Mononuclear cell (primary cell): ENCODE data around the gene PAQR7. TPM values are rescaled to one million over a fixed set of nuclear protein-coding genes. Genes with fewer than 3 reads are reported as not detected.

Source experiments
- H3K27me3 ChIP-seq: 2 replicates; pipeline ENCODE4 v1.6.0; 2011; ENCODE audit warnings: low read length, control low read depth; ENCODE audit not compliant: insufficient read depth
- H3K4me1 ChIP-seq: 2 replicates; pipeline ENCODE4 v1.5.1; 2011; ENCODE audit warnings: mild to moderate bottlenecking, low read length, control low read depth; ENCODE audit not compliant: insufficient read depth
- H3K4me3 ChIP-seq: 2 replicates; pipeline ENCODE4 v1.5.1; 2011; ENCODE audit warnings: mild to moderate bottlenecking, low read length, moderate library complexity
- H3K9me3 ChIP-seq: 2 replicates; pipeline ENCODE4 v1.5.1; 2011; ENCODE audit warnings: low read depth, mild to moderate bottlenecking, control low read depth, low read length
- total RNA-seq: library from RNA; depleted of rRNA; stranded (reverse); fragments of >200 nt; gene quantifications from one replicate; pipeline ENCODE4 v1.2.3, GENCODE V29; 2012

The PAQR7 gene
- total RNA-seq, 1 donor: 3.5 TPM

DNA sequence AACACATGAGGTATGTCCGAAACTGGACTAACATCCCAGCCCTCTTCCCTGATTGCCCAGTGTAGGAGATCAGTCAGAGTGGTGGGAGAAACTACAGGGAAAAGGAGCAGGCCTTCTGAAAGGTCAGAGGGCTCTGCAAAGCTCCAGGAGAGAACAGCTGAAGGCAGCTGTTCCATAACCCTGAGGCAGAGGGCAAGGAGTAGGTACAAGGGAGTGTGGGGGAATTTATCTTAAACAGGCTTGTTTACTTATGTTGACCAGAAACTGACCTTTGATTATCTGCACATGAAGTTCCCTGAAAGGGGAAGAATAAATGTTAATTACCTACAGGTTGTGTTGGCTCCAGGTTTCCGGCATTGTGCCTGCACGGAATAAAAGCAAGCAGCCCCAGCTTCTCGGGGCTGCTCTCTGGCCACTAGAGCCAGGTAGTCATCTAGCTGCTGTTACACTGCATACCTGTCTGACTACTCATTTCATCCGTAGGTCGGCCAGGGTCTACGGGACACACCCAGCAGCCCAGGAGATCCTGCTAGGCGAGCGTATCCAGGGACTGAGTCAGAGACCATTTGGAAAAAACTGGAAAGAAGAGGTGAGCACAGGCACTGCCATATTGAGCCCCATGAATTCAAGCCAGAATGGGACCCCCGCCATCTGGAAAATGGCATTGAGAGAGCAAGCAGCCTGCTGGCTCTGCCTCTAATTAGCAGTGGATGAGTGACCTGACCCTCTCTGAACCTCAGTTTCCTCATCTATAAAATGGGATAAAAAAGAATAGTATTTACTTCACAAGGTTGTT lies 14.9 kb upstream of the PAQR7 start:
- H3K4me1 ChIP-seq: peaks cover 9% of the 10 kb centered on the region
- no peaks in the 10 kb centered on the region for H3K9me3 ChIP-seq
- H3K27me3 ChIP-seq: no peaks in the 10 kb centered on the region
- H3K4me3 ChIP-seq: no peak overlapping the region

DNA sequence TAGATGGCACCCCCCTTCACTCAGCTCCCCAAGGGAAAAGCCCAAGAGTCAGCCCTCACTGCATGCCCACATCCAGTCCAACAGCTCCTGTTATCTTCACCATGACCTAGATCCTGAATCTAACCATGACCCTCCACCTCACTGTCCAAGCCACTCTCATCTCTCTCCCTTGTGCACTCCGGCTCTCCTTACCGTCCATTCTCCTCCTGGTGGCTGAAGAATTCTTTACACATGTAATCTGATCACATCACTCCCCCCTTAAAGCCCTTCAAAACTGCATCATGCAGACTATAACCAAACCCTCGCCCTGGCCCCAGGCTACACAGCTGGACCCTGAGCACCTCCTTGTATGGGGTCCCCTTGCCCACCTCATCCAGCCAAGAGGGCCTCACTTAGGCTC lies 14.0 kb upstream of the PAQR7 start:
- Histone ChIP-seq H3K27me3 (no peaks in the 10 kb centered on the region), H3K9me3 (no peaks in the 10 kb centered on the region), H3K4me3 (no peak overlapping the region), H3K4me1 (peaks cover 5% of the 10 kb centered on the region)

DNA sequence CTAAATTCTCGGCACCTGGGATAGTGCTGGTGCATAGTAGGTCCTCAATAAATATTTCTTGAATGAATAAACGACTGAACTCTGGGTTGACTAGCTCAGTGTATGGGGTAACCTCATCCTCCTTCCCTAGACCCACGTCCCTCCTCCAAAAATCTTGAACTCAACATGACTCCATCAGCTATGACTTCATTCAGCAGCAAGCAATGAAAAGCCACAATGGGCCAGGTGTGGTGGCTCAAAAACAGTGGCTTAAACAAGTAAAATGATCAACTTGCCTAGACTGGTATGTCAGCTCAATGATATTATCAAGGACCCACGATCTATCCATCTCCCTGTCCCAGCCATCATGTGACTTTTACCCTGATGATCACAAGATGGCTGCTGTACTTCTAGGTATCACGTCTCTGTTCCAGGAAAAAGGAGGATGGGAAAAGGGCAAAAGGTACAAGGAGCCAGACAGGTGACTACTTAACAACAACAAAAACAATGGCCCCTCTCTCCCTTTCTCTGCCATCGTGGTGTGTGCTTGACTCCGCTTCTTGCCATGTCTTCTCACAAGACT lies 13.0 kb upstream of the PAQR7 start:
- H3K27me3 ChIP-seq: no peaks in the 10 kb centered on the region

DNA sequence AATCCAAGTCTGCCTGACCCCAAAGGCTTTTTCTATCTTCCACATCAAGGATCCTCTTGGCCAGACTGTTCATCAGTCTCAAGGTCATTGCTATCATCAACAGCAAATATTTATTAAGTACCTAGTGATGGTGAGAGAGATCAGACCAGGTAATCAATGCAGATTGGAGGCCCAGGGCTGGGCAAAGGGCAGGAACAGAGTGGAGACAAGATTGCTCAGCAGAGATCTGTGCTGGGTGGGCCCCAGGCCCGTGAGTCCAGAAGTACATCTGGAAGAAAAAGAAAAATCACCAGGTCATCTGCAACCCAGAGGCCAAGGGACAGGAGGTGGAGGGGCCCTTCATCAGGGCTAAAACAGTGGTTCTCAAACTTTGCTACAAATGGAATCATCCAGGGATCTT lies 10.1 kb upstream of the PAQR7 start:
- no peaks in the 10 kb centered on the region for H3K9me3 ChIP-seq
- no peaks in the 10 kb centered on the region for H3K4me1 ChIP-seq
- H3K27me3 ChIP-seq: no peaks in the 10 kb centered on the region
- H3K4me3 ChIP-seq: no peak overlapping the region

More for the DNA sequence above, 13.0 kb upstream of the PAQR7 start:
- Histone ChIP-seq H3K4me3 (no peak overlapping the region), H3K9me3 (no peaks in the 10 kb centered on the region), H3K4me1 (peaks cover 5% of the 10 kb centered on the region)

DNA sequence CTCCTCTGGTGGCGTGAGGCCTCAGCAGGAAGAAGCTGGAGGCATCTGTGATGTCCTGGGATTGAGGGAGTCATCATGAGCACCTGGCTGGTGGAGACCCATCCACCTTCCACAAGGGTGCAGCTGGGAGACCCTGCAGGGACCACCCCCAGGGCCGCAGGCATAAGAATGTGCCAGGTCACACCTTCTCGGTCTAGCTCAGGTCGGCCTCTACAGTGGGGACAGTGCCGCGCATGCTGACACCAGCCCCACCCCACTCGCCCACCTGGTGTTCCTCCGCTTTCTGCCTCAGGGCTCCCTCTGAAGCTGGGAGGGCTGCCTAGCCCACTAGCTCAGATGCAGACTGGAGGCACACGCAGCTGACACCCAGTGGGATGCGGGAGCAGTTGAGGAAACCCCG lies 5.8 kb upstream of the PAQR7 start:
- Histone ChIP-seq H3K4me3 (no peak overlapping the region), H3K4me1 (peaks cover 4% of the 10 kb centered on the region), H3K27me3 (no peaks in the 10 kb centered on the region)

DNA sequence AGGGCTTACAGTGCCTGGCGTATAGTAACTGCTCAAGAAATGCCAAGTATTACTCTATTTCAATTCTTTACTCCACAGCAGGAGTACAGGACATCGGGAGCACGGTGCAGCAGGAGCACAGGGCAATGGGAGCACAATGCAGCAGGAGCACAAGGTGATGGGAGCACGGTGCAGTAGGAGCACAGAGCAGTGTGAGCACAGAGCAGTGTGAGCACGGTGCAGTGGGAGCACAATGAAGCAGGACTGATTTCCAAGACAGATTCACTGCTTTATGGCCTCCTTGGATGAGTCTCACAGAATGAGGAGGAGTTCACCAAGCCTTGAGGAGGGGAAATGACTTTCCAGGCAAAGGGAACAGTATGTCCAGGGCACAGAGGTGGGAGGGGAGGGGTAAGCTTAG lies 5.0 kb upstream of the PAQR7 start:
- Histone ChIP-seq H3K9me3 (no peaks in the 10 kb centered on the region), H3K4me1 (peaks cover 11% of the 10 kb centered on the region), H3K27me3 (no peaks in the 10 kb centered on the region), H3K4me3 (no peak overlapping the region)

More for the DNA sequence above, 5.8 kb upstream of the PAQR7 start:
- no peaks in the 10 kb centered on the region for H3K9me3 ChIP-seq

DNA sequence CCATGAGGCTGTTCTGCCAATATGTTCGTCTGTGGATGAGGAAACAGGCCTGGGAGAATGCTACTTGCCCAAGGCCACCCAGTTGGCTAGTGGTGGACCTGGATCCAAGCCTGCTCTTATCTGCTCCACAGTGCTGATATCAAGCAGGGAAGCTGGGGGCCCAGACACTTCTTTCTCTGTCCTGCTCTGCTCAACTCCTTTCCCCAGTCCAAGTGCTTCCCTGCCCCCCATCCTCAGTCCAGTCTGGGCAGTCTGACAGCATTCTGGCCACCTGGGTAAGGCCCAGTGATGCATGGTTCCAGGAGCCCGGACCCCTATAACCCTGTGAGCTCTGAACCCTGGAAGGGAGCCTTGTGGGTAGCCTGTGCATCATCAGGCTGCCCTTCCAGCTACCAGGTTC lies 4.2 kb upstream of the PAQR7 start:
- Histone ChIP-seq H3K4me3 (no peak overlapping the region), H3K9me3 (no peaks in the 10 kb centered on the region), H3K27me3 (no peaks in the 10 kb centered on the region), H3K4me1 (peaks cover 17% of the 10 kb centered on the region)

DNA sequence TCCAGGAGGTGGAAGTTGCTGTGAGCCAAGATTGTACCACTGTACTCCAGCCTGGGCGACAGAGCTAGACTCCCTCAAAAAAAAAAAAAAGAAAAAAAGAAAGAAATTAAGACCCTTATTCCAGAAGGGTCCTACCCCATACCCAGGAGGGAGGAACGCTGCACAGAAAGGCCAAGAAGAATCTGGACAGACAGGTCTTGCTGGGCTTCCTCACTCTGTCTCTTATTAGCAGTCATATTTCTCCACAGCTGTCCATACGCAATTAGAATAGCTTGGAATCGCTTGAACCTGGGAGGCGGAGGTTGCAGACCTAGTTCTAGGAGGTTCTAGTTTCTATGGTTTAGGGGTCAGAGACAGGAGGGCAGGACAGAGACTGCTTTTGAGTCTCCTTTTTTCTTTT lies 3.2 kb upstream of the PAQR7 start:
- no peaks in the 10 kb centered on the region for H3K27me3 ChIP-seq
- H3K9me3 ChIP-seq: no peaks in the 10 kb centered on the region
- H3K4me3 ChIP-seq: no peak overlapping the region
- H3K4me1 ChIP-seq: peaks cover 23% of the 10 kb centered on the region

DNA sequence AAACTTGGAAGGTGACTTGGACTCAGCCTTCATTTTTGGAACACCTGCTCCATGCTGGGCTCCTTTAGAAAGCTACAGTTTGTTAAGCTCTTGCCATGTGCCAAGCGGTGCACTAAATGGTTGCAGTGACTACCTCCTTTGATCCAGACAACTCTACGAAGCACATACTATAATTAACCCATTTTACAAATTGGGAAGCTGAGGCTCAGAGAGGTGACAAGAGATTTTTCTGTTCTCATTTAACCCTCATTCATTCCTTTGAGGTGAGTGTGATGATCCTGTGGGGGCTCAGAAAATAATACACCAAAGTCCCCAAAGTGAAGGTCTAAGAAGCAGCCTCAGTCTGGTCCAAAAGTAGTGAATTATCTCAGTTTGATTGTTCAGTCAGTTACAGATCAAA lies 1.6 kb upstream of the PAQR7 start:
- Histone ChIP-seq H3K9me3 (no peaks in the 10 kb centered on the region), H3K4me3 (no peak overlapping the region), H3K4me1 (peaks cover 38% of the 10 kb centered on the region), H3K27me3 (no peaks in the 10 kb centered on the region)

DNA sequence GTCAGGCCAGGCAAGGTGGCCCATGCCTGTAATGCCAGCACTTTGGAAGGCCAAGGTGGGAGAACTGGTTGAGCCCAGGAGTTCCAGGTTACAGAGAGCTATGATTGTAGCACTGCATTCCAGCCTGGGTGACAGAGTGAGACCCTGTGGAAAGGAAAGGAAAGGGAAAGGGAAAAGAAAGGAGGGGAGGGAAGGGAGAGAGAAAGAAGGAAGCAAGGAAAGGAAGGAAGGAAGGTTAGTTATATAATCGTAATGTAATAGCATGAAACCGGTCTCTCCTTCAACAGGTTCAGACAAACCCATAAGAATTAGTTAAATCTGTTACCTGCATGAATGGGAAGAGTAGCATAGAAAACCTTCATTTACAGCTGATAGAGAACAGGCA lies 1.2 kb upstream of the PAQR7 start:
- Histone ChIP-seq H3K27me3 (no peaks in the 10 kb centered on the region), H3K4me3 (no peak overlapping the region), H3K9me3 (no peaks in the 10 kb centered on the region), H3K4me1 (peaks cover 42% of the 10 kb centered on the region)

DNA sequence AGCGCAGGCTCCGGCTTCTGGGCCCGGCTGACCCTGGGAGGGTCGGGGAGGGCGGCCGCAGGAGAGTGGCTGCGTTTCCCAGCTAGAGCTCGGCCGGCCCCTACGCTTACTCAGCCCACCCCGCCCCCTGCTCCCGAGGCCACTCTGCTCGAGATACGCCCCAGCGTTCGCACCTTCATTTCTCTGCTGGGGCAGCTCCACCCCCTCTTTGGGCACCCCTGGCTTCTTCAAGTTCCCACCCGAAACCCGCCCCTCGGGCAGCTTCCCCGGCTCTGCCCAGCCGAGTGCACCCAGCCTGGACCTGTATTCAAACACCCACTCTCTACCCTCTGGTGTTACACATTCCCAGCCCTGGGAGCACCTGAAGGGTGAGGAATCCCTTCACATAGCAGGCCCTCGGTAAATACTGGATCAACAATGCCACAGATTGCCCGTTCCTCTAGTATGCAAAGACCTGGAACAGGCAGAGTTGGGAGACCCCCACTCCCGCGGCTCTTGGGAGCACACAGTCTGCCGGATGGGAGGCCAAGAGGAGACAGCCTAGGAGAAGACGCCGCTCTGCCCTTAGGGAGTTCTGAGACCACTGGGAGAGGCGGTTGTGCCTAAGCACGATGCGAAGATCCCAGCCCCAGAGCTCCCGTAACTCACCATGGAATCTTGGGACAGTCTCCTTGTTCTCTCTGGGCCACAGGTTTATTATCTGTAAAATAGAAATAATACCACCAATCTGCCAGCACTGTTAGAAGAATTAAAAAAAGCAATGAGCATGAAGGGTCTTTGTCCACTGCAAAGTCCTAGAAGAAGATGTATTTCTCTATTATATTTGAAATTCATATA lies 566 bp upstream of the PAQR7 start:
- no peaks in the 10 kb centered on the region for H3K9me3 ChIP-seq
- H3K4me1 ChIP-seq: peaks cover 49% of the 10 kb centered on the region
- peak overlapping the region; percentile 44 for H3K4me3 ChIP-seq
- H3K27me3 ChIP-seq: no peaks in the 10 kb centered on the region

DNA sequence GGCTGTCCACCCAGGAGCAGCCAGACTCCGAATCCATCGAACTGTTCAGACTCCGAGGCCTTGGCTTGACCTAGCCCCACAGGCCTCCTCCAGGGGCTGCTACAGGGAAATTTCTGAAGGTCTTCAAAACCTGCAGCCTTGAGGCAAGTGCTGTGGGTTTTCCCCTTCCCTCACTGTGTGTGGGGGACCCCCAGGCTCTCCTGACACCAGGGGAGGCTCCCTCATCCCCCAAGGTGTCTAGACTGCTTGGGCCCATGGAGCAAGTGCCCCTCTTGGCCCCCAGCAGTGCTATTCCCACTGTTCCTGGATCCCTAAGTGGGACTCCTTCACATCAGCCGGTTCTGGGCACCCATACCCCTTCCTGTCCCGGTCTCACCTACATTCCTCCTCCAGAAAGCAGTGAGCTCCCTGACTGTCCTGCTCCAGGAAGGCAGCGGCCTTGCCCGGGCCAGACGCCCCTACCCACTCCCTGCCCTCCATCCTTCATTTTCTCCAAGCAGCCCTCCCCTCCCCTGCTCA lies 814 bp downstream of the PAQR7 start:
- Histone ChIP-seq H3K9me3 (no peaks in the 10 kb centered on the region), H3K4me1 (peaks cover 56% of the 10 kb centered on the region), H3K4me3 (peak overlapping the region; percentile 44), H3K27me3 (no peaks in the 10 kb centered on the region)

DNA sequence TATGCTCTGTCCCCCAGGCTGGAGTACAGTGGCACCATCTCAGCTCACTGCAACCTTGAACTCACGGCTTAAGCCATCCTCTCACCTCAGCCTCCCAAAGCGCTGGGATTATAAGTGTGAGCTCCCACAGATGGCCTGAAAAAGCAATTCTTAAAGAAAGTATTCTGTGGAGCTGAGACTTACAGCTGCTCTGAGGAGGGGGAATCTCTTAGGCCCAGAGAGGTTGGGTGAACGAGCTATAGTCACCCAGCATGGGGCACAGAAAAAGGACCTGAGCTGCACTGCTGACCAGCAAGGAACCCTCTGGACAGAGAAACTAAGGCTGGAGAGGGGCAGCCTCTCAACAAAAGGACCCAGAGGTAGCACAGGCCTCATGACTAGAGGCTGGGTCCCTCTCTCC lies 1.3 kb downstream of the PAQR7 start:
- no peaks in the 10 kb centered on the region for H3K9me3 ChIP-seq
- H3K4me3 ChIP-seq: no peak overlapping the region
- H3K4me1 ChIP-seq: peaks cover 56% of the 10 kb centered on the region
- H3K27me3 ChIP-seq: no peaks in the 10 kb centered on the region

DNA sequence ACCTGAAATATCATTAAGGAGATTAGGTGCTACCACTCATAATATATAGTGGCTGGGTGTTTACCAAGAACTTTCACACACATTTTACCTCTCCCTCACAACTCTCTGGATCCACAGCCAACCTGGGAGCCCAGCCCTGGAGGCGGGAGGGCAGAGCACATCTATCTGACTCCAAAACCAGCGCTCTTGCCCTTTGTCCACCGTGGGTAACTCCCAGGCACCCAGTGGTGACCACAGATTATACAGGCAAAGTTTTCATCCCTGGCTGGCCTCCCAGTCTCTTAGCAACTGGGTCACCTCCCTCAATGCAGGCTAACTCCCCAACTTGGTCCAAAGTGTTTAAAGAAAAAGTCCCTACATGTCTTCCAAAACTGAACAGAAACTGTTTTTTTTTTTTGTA lies 2.4 kb downstream of the PAQR7 start:
- H3K9me3 ChIP-seq: no peaks in the 10 kb centered on the region
- no peaks in the 10 kb centered on the region for H3K27me3 ChIP-seq
- peaks cover 56% of the 10 kb centered on the region for H3K4me1 ChIP-seq
- no peak overlapping the region for H3K4me3 ChIP-seq

DNA sequence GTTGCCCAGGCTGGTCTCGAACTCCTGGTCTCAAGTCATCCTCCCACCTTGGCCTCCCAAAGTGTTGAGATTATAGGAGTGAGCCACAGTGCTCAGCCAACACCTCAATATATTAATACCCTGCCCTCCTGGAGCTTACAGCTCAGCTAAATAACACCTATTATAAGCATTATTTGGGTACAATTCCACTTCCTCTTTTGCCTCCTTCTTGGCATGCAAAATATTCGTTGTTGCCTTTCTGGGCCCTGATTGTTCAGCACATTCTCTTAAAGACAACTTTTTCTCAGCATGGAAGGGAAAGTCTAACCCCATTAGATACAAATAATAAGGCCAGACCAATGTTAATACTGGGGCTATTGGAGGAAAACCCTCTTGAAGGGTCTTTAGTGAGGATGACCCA lies 2.8 kb downstream of the PAQR7 start:
- no peaks in the 10 kb centered on the region for H3K27me3 ChIP-seq
- no peaks in the 10 kb centered on the region for H3K9me3 ChIP-seq
- no peak overlapping the region for H3K4me3 ChIP-seq
- peaks cover 56% of the 10 kb centered on the region for H3K4me1 ChIP-seq
